BE2C (cell line): ENCODE results near the gene MAPK4.

Experiments
- DNase-seq: peaks from one replicate; pipeline ENCODE4 v3.0.0-alpha.2; 2020
- H3K27me3 ChIP-seq: fragments of 250-450 bp; sonication (Bioruptor Pico); 2 replicates; pipeline ENCODE4 v1.5.1; 2020; ENCODE audit warnings: mild to moderate bottlenecking
- H3K36me3 ChIP-seq: fragments of 250-450 bp; sonication (Bioruptor Pico); 2 replicates; pipeline ENCODE4 v1.5.1; 2020; ENCODE audit warnings: mild to moderate bottlenecking
- H3K4me1 ChIP-seq: fragments of 250-450 bp; sonication (Bioruptor Pico); 2 replicates; pipeline ENCODE4 v1.5.1; 2020
- H3K4me3 ChIP-seq: 2 replicates; pipeline ENCODE4 v1.5.1; 2011; ENCODE audit warnings: low read depth, low read length
- H3K9me3 ChIP-seq: fragments of 250-450 bp; sonication (Bioruptor Pico); 2 replicates; pipeline ENCODE4 v1.5.1; 2020
- TF ChIP-seq, protein P1 (sequence below): IDR thresholded peaks from 2 replicates; pipeline ENCODE4 v1.5.1; 2012; ENCODE audit warnings: mild to moderate bottlenecking, low read depth, low read length

The MAPK4 gene

DNA sequence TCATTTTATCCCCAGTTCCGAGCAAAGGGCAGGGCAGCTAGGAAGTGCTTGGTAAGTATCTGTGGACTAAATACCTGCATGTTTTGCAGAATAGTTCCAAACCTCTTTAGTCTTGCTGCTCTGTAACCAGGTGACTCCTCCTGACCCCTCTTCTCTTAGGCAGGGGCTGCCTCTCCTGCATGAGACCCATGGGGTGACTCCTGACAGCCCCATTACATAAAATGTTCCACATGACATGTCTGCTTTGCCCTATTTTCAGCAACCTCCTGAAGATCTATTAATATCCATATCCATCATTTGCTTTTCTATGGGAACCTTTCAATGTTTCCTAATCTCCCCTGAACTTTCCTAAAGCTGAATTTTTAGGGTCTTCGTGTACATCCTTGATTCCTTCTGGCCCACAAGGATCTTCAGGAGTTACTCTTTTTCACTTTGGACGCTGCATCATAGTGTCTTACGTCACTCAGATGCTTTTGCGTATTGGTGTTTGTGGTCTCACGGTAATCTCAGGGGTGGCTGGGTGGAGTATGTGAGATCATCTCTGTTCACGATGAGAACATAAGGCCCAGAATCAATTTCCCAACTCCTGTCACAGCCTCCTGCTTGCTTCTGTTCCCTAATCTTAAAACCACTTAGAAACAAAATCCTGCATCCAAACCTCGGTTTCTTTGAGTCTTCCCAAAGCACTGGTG is 76.6 kb downstream of the MAPK4 start:
- H3K27me3 ChIP-seq = no peaks in the 10 kb centered on the region
- no peak overlapping the region for H3K4me3 ChIP-seq
- H3K36me3 ChIP-seq = no peaks in the 10 kb centered on the region
- TF ChIP-seq, protein P1, sequence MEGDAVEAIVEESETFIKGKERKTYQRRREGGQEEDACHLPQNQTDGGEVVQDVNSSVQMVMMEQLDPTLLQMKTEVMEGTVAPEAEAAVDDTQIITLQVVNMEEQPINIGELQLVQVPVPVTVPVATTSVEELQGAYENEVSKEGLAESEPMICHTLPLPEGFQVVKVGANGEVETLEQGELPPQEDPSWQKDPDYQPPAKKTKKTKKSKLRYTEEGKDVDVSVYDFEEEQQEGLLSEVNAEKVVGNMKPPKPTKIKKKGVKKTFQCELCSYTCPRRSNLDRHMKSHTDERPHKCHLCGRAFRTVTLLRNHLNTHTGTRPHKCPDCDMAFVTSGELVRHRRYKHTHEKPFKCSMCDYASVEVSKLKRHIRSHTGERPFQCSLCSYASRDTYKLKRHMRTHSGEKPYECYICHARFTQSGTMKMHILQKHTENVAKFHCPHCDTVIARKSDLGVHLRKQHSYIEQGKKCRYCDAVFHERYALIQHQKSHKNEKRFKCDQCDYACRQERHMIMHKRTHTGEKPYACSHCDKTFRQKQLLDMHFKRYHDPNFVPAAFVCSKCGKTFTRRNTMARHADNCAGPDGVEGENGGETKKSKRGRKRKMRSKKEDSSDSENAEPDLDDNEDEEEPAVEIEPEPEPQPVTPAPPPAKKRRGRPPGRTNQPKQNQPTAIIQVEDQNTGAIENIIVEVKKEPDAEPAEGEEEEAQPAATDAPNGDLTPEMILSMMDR = no peak
- H3K9me3 ChIP-seq = no peaks in the 10 kb centered on the region
- H3K4me1 ChIP-seq = no peaks in the 10 kb centered on the region
- no peak for DNase-seq

DNA sequence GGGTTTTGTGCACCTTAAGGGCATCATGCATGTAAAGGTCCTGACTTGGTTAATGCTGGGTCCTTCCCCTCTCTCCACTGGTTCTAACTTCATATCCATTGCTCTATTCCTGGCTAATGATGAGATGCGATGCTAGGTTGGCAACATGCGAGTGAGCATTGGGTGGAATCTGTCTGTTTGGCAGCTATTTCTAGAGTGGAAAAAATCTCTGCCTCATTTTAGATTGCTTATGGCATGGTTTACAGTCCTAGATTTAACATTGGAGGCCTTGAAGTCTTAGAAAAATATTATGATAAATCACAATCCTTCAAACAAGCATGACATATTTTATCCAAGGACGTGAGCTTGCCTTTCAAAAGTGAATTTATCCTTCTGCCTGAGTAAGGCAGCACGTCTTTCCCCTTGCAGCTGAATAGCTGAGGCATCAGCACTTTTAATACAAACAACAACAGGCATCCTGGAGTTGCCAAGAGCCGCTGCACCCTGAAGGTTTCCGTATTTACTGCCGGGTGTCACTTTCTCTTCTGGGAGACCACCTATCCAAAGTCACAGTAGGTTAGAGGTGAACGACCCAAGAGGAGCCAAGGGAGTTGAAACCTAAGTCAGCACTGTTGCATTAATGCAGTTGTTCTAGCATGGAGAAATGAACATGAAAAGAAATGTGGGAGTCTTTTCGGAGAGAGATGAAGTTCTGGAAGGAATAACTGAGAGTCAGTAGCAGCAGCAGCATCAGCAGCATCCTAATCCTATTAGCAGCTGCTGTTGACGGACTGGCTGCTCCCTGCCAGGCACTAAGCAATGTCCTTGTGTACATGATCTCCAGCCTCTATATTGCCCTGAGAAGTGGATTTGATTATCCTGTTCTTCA is 78.4 kb downstream of the MAPK4 start:
- H3K36me3 ChIP-seq = no peaks in the 10 kb centered on the region
- TF ChIP-seq, protein P1 = no peak
- no peak overlapping the region for H3K4me3 ChIP-seq
- DNase-seq = no peak
- H3K4me1 ChIP-seq = no peaks in the 10 kb centered on the region
- no peaks in the 10 kb centered on the region for H3K27me3 ChIP-seq
- no peaks in the 10 kb centered on the region for H3K9me3 ChIP-seq

DNA sequence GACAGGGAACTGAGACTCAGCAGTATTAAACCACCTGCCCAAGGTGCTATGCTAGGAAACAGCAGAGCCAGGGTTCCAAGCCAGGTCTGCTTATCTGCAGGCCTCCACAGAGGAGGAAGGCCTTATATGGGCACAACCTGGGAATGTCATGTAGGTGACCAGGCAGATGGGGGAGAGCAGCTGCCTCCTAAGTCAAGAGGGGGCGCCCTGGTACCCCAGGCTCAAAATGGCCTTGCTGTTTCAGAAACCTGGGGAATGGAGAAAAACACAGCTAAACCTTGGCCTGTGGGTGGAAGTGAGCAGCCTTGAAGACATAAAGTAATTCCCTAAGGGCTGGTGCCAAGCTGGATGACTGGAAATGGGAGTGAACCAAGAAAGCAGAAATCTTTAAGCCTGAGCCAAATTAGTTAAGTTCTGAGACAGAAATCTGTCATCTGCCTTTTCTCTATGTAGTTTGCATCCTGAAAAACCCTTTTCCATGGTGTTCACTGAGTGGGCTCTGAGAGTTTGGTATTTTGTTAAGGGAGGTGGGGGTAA is 79.1 kb downstream of the MAPK4 start:
- no peak for DNase-seq
- H3K36me3 ChIP-seq = no peaks in the 10 kb centered on the region
- TF ChIP-seq, protein P1 = no peak
- no peaks in the 10 kb centered on the region for H3K4me1 ChIP-seq
- no peaks in the 10 kb centered on the region for H3K9me3 ChIP-seq
- no peaks in the 10 kb centered on the region for H3K27me3 ChIP-seq
- H3K4me3 ChIP-seq = no peak overlapping the region

DNA sequence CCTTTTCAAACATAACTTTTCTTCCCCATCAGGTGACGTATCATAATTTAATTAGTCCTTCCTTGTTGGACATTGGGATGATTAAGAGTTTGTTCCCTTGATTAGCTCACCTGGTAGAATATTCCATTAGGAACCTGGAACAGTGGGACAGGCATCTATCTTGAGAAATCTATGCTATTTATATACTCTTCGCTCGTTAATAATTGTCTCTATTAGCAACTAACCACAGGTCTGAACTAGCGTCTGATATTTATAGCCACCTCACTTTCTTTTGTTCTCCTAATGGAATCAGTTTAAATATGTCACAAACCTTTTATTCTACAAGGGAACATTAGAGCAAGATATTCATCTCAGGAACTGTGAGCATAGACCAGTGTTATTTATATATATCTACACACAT is 79.8 kb downstream of the MAPK4 start:
- H3K36me3 ChIP-seq = no peaks in the 10 kb centered on the region
- no peaks in the 10 kb centered on the region for H3K4me1 ChIP-seq
- no peaks in the 10 kb centered on the region for H3K27me3 ChIP-seq
- H3K9me3 ChIP-seq = no peaks in the 10 kb centered on the region
- TF ChIP-seq, protein P1 = no peak
- no peak overlapping the region for H3K4me3 ChIP-seq
- no peak for DNase-seq

DNA sequence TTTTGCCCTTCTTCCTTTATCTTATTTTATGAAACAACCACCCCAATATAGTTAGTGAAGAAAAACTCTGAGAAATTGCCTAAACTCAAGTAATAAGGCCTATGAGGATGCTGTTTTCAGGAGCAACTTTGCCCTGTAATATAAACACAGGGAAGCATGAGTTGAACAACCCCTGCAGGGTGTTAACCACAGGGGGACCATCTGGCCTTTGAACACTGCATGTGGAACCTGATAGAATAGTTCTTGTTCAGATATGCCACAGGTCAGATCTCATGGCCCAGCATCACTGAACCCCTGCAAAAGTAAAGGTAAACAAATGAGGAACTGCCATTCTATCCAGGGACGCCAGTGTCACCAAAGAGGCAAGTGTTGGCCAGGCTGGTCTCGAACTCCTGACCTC is 82.6 kb downstream of the MAPK4 start:
- Histone ChIP-seq H3K9me3 (no peaks in the 10 kb centered on the region), H3K27me3 (no peaks in the 10 kb centered on the region), H3K4me1 (no peaks in the 10 kb centered on the region), H3K36me3 (no peaks in the 10 kb centered on the region), H3K4me3 (no peak overlapping the region)
- DNase-seq = no peak
- TF ChIP-seq, protein P1 = no peak

DNA sequence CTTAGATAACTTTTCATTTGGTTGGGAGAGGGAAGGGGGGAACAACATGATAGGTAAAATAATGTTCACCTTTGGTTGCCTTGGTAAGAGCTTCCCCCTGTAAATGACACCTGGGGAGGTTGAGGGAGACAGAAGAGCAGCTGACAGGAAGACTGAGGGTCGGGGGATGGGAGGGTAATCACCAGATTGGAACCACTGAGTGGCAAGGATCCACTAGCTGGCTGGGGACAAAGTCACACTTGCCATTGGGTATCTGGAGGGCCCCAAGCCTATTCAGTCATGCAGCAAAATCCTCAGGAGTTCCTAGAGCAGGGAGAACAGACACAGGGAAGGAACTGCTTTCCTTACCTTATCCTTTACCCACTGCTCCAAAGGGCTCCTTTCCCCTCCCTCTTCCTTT is 84.3 kb downstream of the MAPK4 start:
- Histone ChIP-seq H3K9me3 (no peaks in the 10 kb centered on the region), H3K27me3 (no peaks in the 10 kb centered on the region), H3K36me3 (no peaks in the 10 kb centered on the region), H3K4me3 (no peak overlapping the region), H3K4me1 (no peaks in the 10 kb centered on the region)
- TF ChIP-seq, protein P1 = no peak
- DNase-seq = no peak
